ENCODE measurements around the gene RALGDS.

- TF ChIP-seq CTCF (conservative IDR thresholded peaks at IDR 0.05; ENCODE audit: low read depth, low read length): no peak
- no peak for TF ChIP-seq EZH2 (IDR thresholded peaks at IDR 0.05; ENCODE audit: borderline replicate concordance, low read depth, low read length, poor library complexity, severe bottlenecking)
Observed at GRCh38 chr9:133166392-133166791, 45.4 kb upstream of the RALGDS start.

Measured in A673 (cell line).